ENCODE measurements around the gene THOC6. TPM values are rescaled to one million over a fixed set of nuclear protein-coding genes. Genes with fewer than 3 reads are reported as not detected.

THOC6 gene
- total and polyA plus RNA-seq, 2 experiments from 2014 or later: 35.6 to 79.4 TPM

DNA sequence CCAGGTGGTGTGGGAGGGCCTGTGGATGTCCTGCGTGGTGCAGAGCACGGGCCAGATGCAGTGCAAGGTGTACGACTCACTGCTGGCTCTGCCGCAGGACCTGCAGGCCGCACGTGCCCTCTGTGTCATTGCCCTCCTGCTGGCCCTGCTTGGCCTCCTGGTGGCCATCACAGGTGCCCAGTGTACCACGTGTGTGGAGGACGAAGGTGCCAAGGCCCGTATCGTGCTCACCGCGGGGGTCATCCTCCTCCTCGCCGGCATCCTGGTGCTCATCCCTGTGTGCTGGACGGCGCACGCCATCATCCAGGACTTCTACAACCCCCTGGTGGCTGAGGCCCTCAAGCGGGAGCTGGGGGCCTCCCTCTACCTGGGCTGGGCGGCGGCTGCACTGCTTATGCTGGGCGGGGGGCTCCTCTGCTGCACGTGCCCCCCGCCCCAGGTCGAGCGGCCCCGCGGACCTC is 10.3 kb upstream of the THOC6 start:
- peak overlapping the region; percentile 97 for H3K27ac ChIP-seq
- H3K36me3 ChIP-seq (replicated peaks; ENCODE audit: insufficient read depth, low read depth): no peaks in the 10 kb centered on the region
- no peak overlapping the region for H2AFZ ChIP-seq
- peaks cover 7% of the 10 kb centered on the region for H3K27me3 ChIP-seq
- no peaks in the 10 kb centered on the region for H3K9me2 ChIP-seq (replicated peaks; ENCODE audit: insufficient read depth)
- WGBS (ENCODE audit: low lambda C conversion rate, missing lambda C conversion rate): 63% methylated on average over 21 of the region's 27 CpGs
- H4K20me1 ChIP-seq (ENCODE audit: insufficient read depth, poor library complexity, severe bottlenecking): peaks cover 6% of the 10 kb centered on the region
- H3K4me1 ChIP-seq (ENCODE audit: insufficient read depth): peaks cover 40% of the 10 kb centered on the region
- peaks cover 16% of the 10 kb centered on the region for H3K79me2 ChIP-seq
- no peaks in the 10 kb centered on the region for H3K9me3 ChIP-seq (ENCODE audit: low read depth)
- DNase-seq (ENCODE audit: low spot score): no peak
- H3K4me3 ChIP-seq: no peak overlapping the region
- H3K4me2 ChIP-seq: peak overlapping the region; percentile 66
- no peak for TF ChIP-seq EZH2 (IDR thresholded peaks at IDR 0.05; ENCODE audit: borderline replicate concordance)
- TF ChIP-seq, protein P1, sequence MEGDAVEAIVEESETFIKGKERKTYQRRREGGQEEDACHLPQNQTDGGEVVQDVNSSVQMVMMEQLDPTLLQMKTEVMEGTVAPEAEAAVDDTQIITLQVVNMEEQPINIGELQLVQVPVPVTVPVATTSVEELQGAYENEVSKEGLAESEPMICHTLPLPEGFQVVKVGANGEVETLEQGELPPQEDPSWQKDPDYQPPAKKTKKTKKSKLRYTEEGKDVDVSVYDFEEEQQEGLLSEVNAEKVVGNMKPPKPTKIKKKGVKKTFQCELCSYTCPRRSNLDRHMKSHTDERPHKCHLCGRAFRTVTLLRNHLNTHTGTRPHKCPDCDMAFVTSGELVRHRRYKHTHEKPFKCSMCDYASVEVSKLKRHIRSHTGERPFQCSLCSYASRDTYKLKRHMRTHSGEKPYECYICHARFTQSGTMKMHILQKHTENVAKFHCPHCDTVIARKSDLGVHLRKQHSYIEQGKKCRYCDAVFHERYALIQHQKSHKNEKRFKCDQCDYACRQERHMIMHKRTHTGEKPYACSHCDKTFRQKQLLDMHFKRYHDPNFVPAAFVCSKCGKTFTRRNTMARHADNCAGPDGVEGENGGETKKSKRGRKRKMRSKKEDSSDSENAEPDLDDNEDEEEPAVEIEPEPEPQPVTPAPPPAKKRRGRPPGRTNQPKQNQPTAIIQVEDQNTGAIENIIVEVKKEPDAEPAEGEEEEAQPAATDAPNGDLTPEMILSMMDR (IDR thresholded peaks at IDR 0.05; ENCODE audit: poor library complexity): no peak
- TF ChIP-seq EZH2phosphoT487 (IDR thresholded peaks at IDR 0.05; ENCODE audit: low read depth, severe bottlenecking, unreplicated experiment): no peak

DNA sequence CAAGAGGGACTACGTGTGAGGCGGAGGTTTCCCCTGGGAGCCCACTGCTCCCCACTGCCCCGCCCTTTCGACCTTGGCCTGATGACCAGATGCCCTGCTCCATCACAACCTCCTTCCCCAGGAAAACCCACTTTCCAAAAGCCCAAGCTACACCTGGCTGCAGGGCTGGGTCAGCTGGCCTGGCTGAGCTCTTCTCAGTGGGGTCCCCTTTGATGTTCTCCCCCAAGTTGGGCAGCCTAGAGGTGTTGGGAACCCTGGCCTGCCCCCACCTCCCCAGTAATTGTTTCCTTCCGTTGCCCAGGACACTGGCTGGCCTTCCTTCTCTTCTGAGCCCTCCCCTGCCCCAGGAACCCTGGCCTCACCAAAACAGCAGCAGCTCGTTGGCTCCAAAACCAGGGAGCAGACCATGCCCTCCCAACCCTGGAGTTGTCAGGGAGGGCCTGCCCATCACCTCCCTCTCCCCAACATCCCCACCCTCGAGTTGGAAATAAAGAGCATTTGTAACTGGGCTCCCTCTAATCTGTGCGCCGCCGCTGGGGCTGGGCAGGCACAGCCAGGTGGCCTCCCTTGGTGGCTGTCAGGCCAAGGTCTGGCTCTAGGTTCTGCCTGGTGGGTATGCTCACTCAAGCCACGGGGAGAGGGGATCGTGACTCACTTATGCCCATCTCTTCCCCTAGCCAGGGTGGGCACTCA is 9.7 kb upstream of the THOC6 start:
- H4K20me1 ChIP-seq (ENCODE audit: insufficient read depth, poor library complexity, severe bottlenecking): peaks cover 6% of the 10 kb centered on the region
- H2AFZ ChIP-seq: no peak overlapping the region
- peak overlapping the region; percentile 66 for H3K4me2 ChIP-seq
- no peak overlapping the region for H3K4me3 ChIP-seq
- H3K79me2 ChIP-seq: peaks cover 21% of the 10 kb centered on the region
- no peaks in the 10 kb centered on the region for H3K36me3 ChIP-seq (replicated peaks; ENCODE audit: insufficient read depth, low read depth)
- no peak for DNase-seq (ENCODE audit: low spot score)
- TF ChIP-seq EZH2phosphoT487 (IDR thresholded peaks at IDR 0.05; ENCODE audit: low read depth, severe bottlenecking, unreplicated experiment): no peak
- H3K27me3 ChIP-seq: peaks cover 7% of the 10 kb centered on the region
- no peaks in the 10 kb centered on the region for H3K9me2 ChIP-seq (replicated peaks; ENCODE audit: insufficient read depth)
- peaks cover 33% of the 10 kb centered on the region for H3K4me1 ChIP-seq (ENCODE audit: insufficient read depth)
- H3K9me3 ChIP-seq (ENCODE audit: low read depth): no peaks in the 10 kb centered on the region
- no peak overlapping the region for H3K27ac ChIP-seq
- WGBS (ENCODE audit: low lambda C conversion rate, missing lambda C conversion rate): 79% methylated on average over 12 of the region's 12 CpGs

DNA sequence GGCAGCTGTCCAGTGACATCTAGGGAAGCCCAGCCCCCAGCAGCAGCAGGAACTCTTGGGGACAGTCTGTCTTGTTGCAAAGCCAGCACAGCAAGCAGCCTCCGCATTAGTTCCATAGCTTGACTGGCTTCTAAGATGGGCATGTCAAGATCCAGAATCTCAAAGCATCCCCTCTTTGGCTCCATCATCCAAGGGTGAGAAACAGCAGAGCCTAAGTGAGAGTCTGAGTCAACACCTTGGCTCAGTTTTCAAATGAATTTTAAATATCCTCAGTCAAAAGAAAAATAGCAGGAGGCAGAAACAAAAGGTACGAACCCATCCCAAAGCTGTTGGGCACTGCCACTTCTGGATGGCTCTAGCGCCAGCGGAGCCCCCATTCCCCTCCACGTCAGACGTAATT is 8.9 kb upstream of the THOC6 start:
- Histone ChIP-seq H3K4me1 (ENCODE audit: insufficient read depth) (peaks cover 33% of the 10 kb centered on the region), H2AFZ (no peak overlapping the region), H3K79me2 (peaks cover 28% of the 10 kb centered on the region), H4K20me1 (ENCODE audit: insufficient read depth, poor library complexity, severe bottlenecking) (peaks cover 6% of the 10 kb centered on the region), H3K9me2 (replicated peaks; ENCODE audit: insufficient read depth) (no peaks in the 10 kb centered on the region), H3K4me2 (no peak overlapping the region), H3K9me3 (ENCODE audit: low read depth) (no peaks in the 10 kb centered on the region), H3K27ac (no peak overlapping the region), H3K4me3 (no peak overlapping the region), H3K36me3 (replicated peaks; ENCODE audit: insufficient read depth, low read depth) (no peaks in the 10 kb centered on the region), H3K27me3 (peaks cover 7% of the 10 kb centered on the region)
- no peak for DNase-seq (ENCODE audit: low spot score)
- TF ChIP-seq, protein P1 (IDR thresholded peaks at IDR 0.05; ENCODE audit: poor library complexity): no peak
- no peak for TF ChIP-seq EZH2phosphoT487 (IDR thresholded peaks at IDR 0.05; ENCODE audit: low read depth, severe bottlenecking, unreplicated experiment)
- TF ChIP-seq EZH2 (IDR thresholded peaks at IDR 0.05; ENCODE audit: borderline replicate concordance): no peak
- 96% methylated on average over 6 of the region's 6 CpGs for WGBS (ENCODE audit: low lambda C conversion rate, missing lambda C conversion rate)

DNA sequence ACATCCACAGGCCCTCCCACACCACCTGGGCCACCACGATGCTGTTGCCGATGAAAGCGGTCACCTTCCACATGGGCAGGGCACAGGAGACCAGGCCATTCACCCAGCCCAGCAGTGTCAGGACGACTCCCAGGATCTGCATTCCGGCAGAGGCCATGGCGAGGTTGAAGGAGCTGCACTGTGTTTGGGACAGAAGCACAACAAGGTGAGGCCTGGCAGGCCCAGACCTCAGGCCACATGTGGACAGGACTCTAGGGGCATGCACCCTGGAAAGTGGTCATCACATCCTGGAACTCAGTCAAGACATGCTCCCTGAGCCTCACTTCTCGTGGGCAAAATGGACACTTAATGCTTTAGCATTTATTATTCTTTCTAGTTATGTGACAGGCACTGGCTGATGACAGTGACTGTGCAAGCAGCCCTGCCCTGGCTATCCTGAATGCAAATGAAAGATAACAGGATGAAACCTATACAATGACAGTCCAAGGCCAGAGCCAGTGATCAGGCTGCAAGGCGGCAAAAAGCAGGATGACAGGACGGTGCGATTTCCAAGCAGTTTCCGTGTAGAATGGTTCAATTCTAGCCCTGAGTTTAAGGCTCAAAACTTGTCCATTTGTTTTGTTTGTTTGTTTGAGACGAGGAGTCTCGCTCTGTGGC is 7.8 kb upstream of the THOC6 start:
- 79% methylated on average over 13 of the region's 13 CpGs for WGBS (ENCODE audit: low lambda C conversion rate, missing lambda C conversion rate)
- TF ChIP-seq EZH2phosphoT487 (IDR thresholded peaks at IDR 0.05; ENCODE audit: low read depth, severe bottlenecking, unreplicated experiment) (no peak), EZH2 (IDR thresholded peaks at IDR 0.05; ENCODE audit: borderline replicate concordance) (no peak)
- TF ChIP-seq, protein P1 (IDR thresholded peaks at IDR 0.05; ENCODE audit: poor library complexity): no peak
- Histone ChIP-seq H3K4me1 (ENCODE audit: insufficient read depth) (peaks cover 25% of the 10 kb centered on the region), H3K9me3 (ENCODE audit: low read depth) (no peaks in the 10 kb centered on the region), H3K27ac (no peak overlapping the region), H3K79me2 (peaks cover 28% of the 10 kb centered on the region), H3K36me3 (replicated peaks; ENCODE audit: insufficient read depth, low read depth) (no peaks in the 10 kb centered on the region), H3K27me3 (peaks cover 7% of the 10 kb centered on the region), H2AFZ (no peak overlapping the region), H3K4me3 (no peak overlapping the region), H3K4me2 (peak overlapping the region; percentile 57), H3K9me2 (replicated peaks; ENCODE audit: insufficient read depth) (no peaks in the 10 kb centered on the region), H4K20me1 (ENCODE audit: insufficient read depth, poor library complexity, severe bottlenecking) (peaks cover 6% of the 10 kb centered on the region)
- DNase-seq (ENCODE audit: low spot score): no peak

Data from hepatocyte (in vitro differentiated cells).